ENCODE data around the gene PHF24.

The PHF24 gene

GRCh38 chr9:34984049-34984448 is 26.0 kb downstream of the PHF24 start:
- no peak for DNase-seq

GRCh38 chr9:34985311-34985899 is 27.3 kb downstream of the PHF24 start:
- no peak for DNase-seq

GRCh38 chr9:34986540-34987047 is 28.5 kb downstream of the PHF24 start:
- DNase-seq = peak; percentile 20

- no peak for DNase-seq
These were observed 29.2 kb downstream of the PHF24 start for GRCh38 chr9:34987160-34987901.

GRCh38 chr9:34988218-34989002 is 30.3 kb downstream of the PHF24 start:
- DNase-seq = no peak

- DNase-seq = peak; percentile 84
These were observed 31.2 kb downstream of the PHF24 start, which contains the start of gene DNAJB5 for GRCh38 chr9:34989003-34989945. Gene DNAJB5, plus strand, starts transcription at chr9:34989745. Its CDS starts 886 bp downstream, at chr9:34990631.

- no peak for DNase-seq
These were observed 32.0 kb downstream of the PHF24 start for GRCh38 chr9:34989946-34990635.

- no peak for DNase-seq
These were observed 33.0 kb downstream of the PHF24 start for GRCh38 chr9:34990908-34991606.

GRCh38 chr9:34991607-34992375 is 33.7 kb downstream of the PHF24 start:
- DNase-seq = no peak

- DNase-seq = no peak
These were observed 34.4 kb downstream of the PHF24 start for GRCh38 chr9:34992376-34992951.

- DNase-seq = no peak
These were observed 35.6 kb downstream of the PHF24 start for GRCh38 chr9:34993502-34994259.

GRCh38 chr9:34994260-34994899 is 36.3 kb downstream of the PHF24 start:
- no peak for DNase-seq

- DNase-seq = no peak
These were observed 37.0 kb downstream of the PHF24 start for GRCh38 chr9:34994900-34995669.

- no peak for DNase-seq
These were observed 37.6 kb downstream of the PHF24 start for GRCh38 chr9:34995670-34996060.

- DNase-seq = no peak
These were observed 38.3 kb downstream of the PHF24 start for GRCh38 chr9:34996181-34996904.

- DNase-seq = no peak
These were observed 38.8 kb downstream of the PHF24 start for GRCh38 chr9:34996905-34997279.

- DNase-seq = no peak
These were observed 39.3 kb downstream of the PHF24 start for GRCh38 chr9:34997379-34997781.

All from SIG-M5 (cell line).